T-helper 17 cell (primary cell): ENCODE measurements around the gene RASGEF1B. TPM values are rescaled to one million over a fixed set of nuclear protein-coding genes. Genes with fewer than 3 reads are reported as not detected.

Source experiments
- ATAC-seq: fragments of 150-1000 bp; cut with Tn5 transposase; 2 replicates; pipeline ENCODE4 v1.10.0; 2021; ENCODE audit warnings: mild to moderate bottlenecking, moderate library complexity
- DNase-seq, 3 donors: peaks; one replicate each; pipeline versions ENCODE4 v3.0.0 to v3.0.0-alpha.2; 2020 to 2021
- H3K9me3 ChIP-seq: one replicate; pipeline ENCODE4 v1.7.0; 2013; ENCODE audit warnings: low read length, mild to moderate bottlenecking; ENCODE audit not compliant: control insufficient read depth, poor library complexity, severe bottlenecking
- H3K27ac Mint-ChIP-seq: one replicate; pipeline ENCODE4 v1.8.0; 2022; ENCODE audit warnings: mild to moderate bottlenecking, moderate library complexity, mixed read lengths
- H3K27me3 Mint-ChIP-seq: one replicate; pipeline ENCODE4 v1.8.0; 2022; ENCODE audit warnings: mixed read lengths
- H3K36me3 Mint-ChIP-seq: one replicate; pipeline ENCODE4 v1.8.0; 2022; ENCODE audit warnings: low read depth, mixed read lengths
- H3K4me1 Mint-ChIP-seq: one replicate; pipeline ENCODE4 v1.8.0; 2022; ENCODE audit warnings: mild to moderate bottlenecking, mixed read lengths
- H3K4me3 Mint-ChIP-seq: one replicate; pipeline ENCODE4 v1.8.0; 2022; ENCODE audit warnings: mild to moderate bottlenecking, moderate library complexity, mixed read lengths
- total RNA-seq, 4 donors: library from RNA in 2 of 4; stranded (reverse) in 2 of 4; gene quantifications; one replicate each; pipeline ENCODE4 v1.2.3 and lab custom pipeline; 2022 to 2026

Gene RASGEF1B
- total RNA-seq (10 to 100 TPM; 48.3 to 58.7 TPM), total RNA-seq (lab: John Stamatoyannopoulos, UW) (16.8 to 36.1 reads per million in 2 donors)

DNA sequence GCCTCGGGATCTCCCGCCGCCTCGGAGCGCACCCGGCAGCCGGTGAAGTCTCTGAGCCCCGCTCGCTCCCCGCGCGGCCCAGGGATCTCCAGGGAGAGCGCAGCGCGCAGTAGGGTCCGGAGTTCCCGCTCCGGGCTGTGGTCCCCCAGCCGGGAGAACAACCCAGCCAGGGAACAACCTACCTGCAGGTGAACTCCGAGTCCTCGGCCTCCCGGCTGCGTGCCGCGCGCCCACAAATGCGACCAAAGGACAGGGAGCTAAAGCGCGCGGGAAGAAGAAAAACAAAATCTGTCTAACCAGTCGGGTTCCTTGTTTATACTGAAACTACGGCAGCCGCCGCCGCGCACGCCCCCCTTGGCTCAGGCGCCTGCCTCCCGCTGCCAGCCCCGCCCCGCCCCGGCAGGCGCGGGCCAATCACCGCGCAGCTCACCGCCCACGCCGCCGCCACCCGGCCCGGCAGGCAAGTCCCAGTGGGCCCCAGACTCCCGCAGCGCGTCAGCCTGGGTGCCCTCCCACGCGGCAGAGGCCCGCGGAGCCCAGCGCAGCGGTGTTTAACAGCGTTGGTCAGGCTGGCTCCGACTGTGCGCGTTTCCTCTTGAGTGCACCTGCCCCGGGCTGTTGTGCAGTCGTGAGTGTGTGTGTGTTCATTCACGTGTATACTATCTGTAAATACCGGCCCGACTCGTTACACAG is at the start of gene RASGEF1B:
RASGEF1B (minus strand) TSS at position 320 of the 693 bp plus-strand sequence. CDS start 12,399 bp downstream, outside the sequence.
- Mint-ChIP-seq H3K27me3 (peaks cover 12% of the 10 kb centered on the region), H3K4me3 (peak within 1 kb of the TSS; percentile 99), H3K27ac (peak within 1 kb of the TSS; percentile 97), H3K4me1 (peaks cover 32% of the 10 kb centered on the region), H3K36me3 (peaks cover 4% of the 10 kb centered on the region)
- H3K9me3 ChIP-seq: no peaks in the 10 kb centered on the region
- ATAC-seq (peak; percentile 91), DNase-seq (peak; percentile 87 to 95 (median 92))

DNA sequence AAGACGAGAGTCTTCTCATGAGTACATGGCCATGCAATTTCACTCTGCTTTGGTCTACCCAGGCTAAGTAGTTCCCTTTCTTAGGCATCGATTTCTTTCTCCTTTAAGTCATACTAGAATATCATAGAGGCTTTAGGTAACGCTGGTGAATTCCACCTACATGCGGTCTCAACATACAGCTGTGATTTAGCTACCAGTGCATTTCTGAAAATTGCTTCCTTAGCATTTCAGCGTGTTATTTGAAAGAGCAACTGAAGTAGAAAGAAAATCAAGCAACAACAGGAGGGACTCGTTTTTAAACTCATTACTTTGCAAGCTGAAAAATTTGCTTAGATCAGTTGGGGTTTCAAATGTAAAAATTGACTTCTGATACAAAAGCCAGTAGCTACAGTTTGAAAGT is 48.1 kb upstream of the RASGEF1B start:
- H3K36me3 Mint-ChIP-seq: no peaks in the 10 kb centered on the region
- H3K9me3 ChIP-seq: no peaks in the 10 kb centered on the region
- H3K27me3 Mint-ChIP-seq: no peaks in the 10 kb centered on the region
- H3K4me3 Mint-ChIP-seq: no peak overlapping the region
- no peak for DNase-seq
- H3K27ac Mint-ChIP-seq: no peak overlapping the region
- H3K4me1 Mint-ChIP-seq: peaks cover 3% of the 10 kb centered on the region
- no peak for ATAC-seq

DNA sequence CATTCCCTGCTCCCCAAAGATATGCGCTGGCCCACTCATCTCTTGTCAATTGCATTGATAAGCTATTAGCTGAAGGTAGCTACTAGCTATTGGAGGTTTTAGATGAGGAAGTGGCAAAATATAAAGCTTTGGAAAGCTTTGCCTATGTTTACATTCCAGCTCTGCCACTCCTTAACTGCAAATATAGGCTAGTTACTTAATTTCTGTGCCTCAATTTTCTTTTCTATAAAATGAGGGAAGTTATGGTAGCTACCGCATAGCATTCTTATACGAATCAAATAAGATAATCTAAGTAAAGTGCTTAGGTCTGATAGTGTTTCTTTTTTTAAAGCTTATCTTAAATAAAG is 47.7 kb upstream of the RASGEF1B start:
- ATAC-seq: no peak
- Mint-ChIP-seq H3K4me1 (peaks cover 3% of the 10 kb centered on the region), H3K4me3 (no peak overlapping the region), H3K27me3 (no peaks in the 10 kb centered on the region), H3K27ac (no peak overlapping the region), H3K36me3 (no peaks in the 10 kb centered on the region)
- no peaks in the 10 kb centered on the region for H3K9me3 ChIP-seq
- no peak for DNase-seq

DNA sequence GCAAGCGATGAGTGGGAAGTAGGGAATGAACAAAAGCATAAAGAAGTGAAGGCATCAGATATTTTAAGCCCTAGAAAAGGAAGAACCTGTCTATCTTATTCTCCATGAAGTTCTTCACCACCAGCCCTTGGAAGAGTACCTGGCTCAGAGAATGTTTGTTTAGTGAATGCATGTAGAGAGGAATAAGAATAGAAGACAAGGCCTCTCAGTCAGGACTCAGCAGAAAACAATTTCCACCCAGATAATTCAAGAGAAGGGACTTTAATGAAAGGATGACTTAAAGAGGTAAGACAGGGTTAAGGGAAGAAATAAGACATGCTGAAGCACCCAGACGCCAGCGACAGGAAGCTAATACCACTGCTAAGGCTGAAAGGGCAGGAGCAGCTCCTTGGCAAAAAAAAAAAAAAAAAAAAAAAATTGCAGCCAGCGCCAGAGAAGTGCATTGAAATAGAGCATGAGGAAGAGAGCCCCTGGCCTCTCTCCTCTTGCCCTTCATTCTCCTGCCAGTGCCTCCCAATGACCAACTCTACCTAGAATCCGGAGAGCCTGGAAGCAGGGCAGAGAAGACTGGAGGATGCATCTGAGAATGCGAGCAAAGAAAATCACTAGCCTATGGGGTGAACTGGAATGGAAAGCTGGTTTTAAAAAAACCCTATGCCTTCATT is 47.2 kb upstream of the RASGEF1B start:
- no peak for DNase-seq
- ATAC-seq: no peak
- H3K9me3 ChIP-seq: no peaks in the 10 kb centered on the region
- Mint-ChIP-seq H3K4me3 (no peak overlapping the region), H3K27me3 (no peaks in the 10 kb centered on the region), H3K36me3 (no peaks in the 10 kb centered on the region), H3K27ac (no peak overlapping the region), H3K4me1 (peaks cover 3% of the 10 kb centered on the region)

DNA sequence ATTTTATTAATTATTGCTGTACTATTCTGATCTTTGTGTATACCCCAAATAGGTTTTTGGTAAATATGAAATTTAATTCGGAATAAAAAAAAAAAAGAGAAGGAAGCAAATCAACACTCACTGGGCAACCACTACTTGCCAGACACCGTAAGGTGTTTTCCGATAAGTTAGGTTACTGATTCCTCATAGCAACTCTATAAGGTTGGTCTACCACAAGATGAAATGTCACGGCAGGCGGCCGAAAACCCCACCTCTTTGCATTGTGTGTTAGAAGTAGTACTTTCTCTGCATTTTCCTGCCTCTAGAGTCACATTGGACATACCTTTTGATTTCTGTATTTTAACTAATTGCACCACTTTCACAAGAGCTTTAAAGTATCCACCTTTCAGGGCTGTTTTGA is 44.5 kb upstream of the RASGEF1B start:
- H3K36me3 Mint-ChIP-seq: no peaks in the 10 kb centered on the region
- ATAC-seq (no peak), DNase-seq (no peak)
- H3K9me3 ChIP-seq: no peaks in the 10 kb centered on the region
- peaks cover 8% of the 10 kb centered on the region for H3K4me1 Mint-ChIP-seq
- no peak overlapping the region for H3K4me3 Mint-ChIP-seq
- H3K27ac Mint-ChIP-seq: no peak overlapping the region
- H3K27me3 Mint-ChIP-seq: no peaks in the 10 kb centered on the region

DNA sequence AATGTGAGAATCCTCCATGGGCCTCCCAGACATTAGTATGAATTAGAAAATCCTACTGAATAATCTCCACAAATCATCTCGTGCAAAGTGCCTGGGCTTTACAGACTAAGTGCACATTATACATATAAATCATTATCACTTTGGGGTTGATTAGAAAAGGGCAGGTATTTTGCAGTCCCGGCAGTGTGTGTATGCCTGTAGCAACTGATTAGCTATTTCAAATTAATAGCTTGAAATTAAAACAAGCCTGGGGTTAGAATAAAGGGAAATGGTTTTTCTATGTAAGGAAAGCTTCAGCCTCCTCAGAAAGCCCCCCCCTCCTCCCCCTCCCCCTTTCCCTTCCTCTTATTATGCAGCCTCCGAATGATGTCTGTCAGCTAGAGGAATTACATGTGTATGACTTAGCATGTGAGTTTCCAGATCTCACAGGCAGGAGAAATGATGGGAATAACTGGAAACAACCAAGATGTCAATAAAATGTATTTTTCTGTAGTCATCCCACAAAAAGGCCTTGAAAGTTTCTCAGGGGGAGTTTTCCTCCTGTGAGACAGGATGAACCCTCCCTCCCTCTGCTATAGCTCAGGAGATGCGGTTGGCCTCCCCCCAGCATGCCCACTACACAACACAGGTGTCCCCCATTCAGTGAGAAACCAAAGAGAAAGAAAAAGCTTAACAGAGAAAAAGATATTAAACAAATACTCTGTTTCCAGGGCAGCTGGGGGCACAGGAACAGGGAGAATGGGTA is 41.2 kb upstream of the RASGEF1B start:
- no peak for ATAC-seq
- no peak for DNase-seq

DNA sequence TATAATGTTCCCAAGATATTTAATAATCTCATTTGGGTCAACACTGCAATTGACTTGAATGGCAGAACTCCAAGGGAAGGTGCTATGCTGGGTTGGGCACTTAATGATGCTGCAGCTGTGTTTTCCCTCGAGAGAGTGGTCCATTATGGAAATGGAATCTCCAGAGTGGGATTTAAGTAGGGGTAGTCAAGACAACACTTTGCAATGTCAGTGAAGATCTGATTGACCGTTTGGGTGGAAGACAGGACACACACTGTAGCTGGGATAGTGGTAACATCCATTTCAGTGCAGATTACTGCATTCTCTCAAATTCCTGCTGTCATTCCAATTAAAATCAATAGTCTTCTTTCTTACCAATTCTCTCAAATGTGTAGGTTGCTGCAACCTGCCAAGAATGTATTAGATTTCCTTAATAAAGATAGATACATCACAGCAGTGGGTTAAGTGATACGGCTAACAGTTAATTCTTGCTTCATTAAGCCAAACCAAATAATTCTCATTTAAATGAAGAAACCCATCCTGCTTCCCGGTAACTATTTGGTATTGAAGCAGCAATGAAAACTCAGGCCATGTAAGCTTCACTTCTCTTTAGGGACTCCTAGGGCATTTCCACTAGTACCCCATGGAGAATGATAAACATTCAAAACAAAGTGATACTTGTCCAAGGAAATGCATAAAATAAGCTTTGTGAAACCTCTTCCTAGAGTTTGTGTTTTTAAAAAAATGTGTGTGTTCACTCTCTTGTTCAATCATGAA is 40.5 kb upstream of the RASGEF1B start:
- Mint-ChIP-seq H3K4me3 (no peak overlapping the region), H3K27ac (no peak overlapping the region), H3K36me3 (no peaks in the 10 kb centered on the region), H3K27me3 (peaks cover 6% of the 10 kb centered on the region), H3K4me1 (peaks cover 7% of the 10 kb centered on the region)
- DNase-seq (no peak), ATAC-seq (no peak)
- no peaks in the 10 kb centered on the region for H3K9me3 ChIP-seq

More for the DNA sequence above, 41.2 kb upstream of the RASGEF1B start:
- Mint-ChIP-seq H3K27me3 (peaks cover 6% of the 10 kb centered on the region), H3K36me3 (no peaks in the 10 kb centered on the region), H3K4me3 (no peak overlapping the region), H3K27ac (no peak overlapping the region), H3K4me1 (peaks cover 7% of the 10 kb centered on the region)
- H3K9me3 ChIP-seq: no peaks in the 10 kb centered on the region

DNA sequence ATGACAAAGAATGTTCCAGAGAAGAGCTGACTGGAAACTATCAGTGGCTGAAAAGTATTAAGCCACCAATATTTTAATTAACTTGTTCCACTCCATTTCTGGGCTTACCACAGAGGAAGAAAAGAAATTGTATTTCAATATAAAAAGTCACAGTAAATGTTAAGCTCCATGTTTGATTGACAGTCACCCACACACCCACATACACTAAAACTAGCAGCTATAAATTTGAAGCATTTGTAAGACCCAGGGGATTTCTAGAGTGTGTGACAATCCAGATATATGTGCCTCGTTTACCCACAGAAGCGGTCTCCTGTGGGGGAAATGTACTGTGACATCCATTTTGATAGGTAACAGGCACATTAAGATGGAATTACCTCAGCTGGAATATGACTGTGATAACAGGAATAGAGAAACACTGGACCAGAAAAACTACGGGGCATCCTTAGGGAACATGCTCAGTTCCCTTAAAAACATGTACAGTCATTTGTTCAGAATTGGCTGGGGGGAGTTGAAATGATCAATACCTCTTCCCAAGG is 39.0 kb upstream of the RASGEF1B start:
- H3K36me3 Mint-ChIP-seq: no peaks in the 10 kb centered on the region
- H3K27ac Mint-ChIP-seq: no peak overlapping the region
- no peak for DNase-seq

DNA sequence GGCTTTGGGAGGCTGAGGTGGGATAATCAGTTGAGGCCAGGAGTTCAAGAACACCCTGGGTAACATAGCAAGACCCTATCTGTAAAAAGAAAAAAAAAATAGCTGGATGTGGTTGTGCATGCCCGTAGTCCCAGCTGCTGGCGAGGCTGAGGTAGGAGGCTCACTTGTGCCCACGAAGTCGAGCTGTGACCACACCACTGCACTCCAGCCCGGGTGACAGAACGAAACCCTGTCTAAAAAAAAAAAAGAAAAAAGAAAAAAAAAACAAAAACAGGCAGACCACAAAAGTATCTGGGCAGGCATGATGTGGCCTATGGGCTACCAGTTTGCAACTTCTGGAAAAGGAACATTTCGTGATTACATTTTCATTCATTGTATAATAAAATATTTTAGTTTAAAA is 38.1 kb upstream of the RASGEF1B start:
- Mint-ChIP-seq H3K4me3 (no peak overlapping the region), H3K4me1 (peaks cover 21% of the 10 kb centered on the region), H3K27ac (no peak overlapping the region), H3K36me3 (no peaks in the 10 kb centered on the region), H3K27me3 (peaks cover 6% of the 10 kb centered on the region)
- no peaks in the 10 kb centered on the region for H3K9me3 ChIP-seq
- ATAC-seq (no peak), DNase-seq (no peak)

More for the DNA sequence above, 39.0 kb upstream of the RASGEF1B start:
- peaks cover 6% of the 10 kb centered on the region for H3K27me3 Mint-ChIP-seq
- peaks cover 13% of the 10 kb centered on the region for H3K4me1 Mint-ChIP-seq
- H3K4me3 Mint-ChIP-seq: no peak overlapping the region
- no peaks in the 10 kb centered on the region for H3K9me3 ChIP-seq
- ATAC-seq: no peak

DNA sequence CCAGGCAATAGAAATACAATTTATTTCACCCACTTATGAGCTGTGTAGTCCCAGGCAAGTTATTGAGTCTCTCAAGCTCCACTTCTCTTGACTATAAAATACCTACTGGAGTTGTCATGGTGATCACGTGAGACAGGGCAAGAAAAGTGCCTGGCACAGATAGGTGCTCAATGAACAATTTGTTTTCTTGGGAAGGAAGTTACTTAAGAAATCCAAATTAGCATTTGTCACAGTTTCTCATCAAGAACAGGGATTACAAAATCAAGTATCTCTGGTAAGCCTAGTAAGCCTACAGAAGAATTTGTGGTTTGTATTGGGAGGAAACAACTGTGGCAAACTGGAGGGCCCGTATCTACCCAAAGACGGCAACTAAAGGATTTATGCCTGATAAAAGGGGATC is 37.5 kb upstream of the RASGEF1B start:
- Mint-ChIP-seq H3K4me1 (peaks cover 24% of the 10 kb centered on the region), H3K27me3 (peaks cover 6% of the 10 kb centered on the region), H3K27ac (no peak overlapping the region), H3K36me3 (no peaks in the 10 kb centered on the region), H3K4me3 (no peak overlapping the region)
- ATAC-seq: no peak
- H3K9me3 ChIP-seq: no peaks in the 10 kb centered on the region
- no peak for DNase-seq

DNA sequence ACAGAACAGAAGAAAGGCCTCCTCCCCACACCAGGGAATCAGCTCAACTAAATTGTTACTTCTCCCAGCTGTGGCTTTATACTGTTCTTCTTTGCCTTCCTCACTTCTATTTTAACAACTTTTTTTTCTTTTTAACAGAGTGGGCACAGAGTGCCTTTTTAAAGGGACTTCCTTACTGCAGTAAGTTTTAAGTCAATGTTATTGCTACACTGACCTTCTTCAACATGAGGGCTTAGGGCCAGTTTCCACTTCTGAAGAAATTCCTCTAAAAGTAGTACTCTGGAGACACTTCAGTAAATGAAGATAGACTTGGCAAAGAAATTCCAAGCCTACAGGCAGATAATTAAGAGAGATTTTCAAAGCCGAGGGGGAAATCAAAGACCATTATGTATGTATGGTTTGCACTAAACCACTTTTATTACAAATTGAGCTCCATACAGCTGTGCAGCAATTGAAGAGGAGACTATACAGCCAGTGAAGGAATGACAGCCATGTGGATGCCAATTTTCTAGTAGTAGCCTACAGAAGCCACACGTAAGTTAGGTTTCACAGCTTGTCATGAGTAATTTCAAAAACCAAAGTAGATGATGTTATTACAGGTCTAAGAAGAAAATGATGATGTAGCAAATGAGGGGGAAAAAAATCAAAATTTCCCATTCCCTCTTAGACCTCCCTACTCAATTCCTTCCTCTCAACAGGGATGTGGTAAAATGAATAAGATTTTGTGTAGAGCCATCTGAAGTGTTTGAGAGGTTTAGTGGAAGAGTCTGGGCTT is 36.9 kb upstream of the RASGEF1B start:
- Mint-ChIP-seq H3K4me3 (no peak overlapping the region), H3K27me3 (peaks cover 6% of the 10 kb centered on the region), H3K4me1 (peaks cover 25% of the 10 kb centered on the region), H3K27ac (no peak overlapping the region), H3K36me3 (no peaks in the 10 kb centered on the region)
- H3K9me3 ChIP-seq: no peaks in the 10 kb centered on the region
- ATAC-seq (no peak), DNase-seq (no peak)

DNA sequence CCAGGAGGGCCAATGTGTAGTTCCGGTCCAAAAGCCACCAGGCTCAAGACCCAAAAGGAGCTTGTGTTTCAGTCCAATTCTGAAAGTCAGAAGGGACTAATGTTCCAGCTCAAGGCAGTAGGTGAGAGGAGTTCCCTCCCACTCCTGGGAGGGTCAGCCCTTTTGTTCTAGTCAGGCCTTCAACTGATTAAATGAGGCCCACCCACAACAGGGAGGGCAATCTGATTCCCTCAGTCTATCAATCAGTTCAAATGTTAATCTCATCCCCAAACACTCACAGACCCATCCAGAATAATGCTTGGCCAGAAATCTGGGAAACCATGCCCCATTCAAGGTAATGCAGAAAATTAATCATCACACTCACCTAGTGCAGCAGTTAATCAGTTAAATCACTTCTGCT is 35.8 kb upstream of the RASGEF1B start:
- DNase-seq (no peak), ATAC-seq (no peak)
- Mint-ChIP-seq H3K27me3 (peaks cover 6% of the 10 kb centered on the region), H3K4me1 (peaks cover 23% of the 10 kb centered on the region), H3K36me3 (no peaks in the 10 kb centered on the region), H3K4me3 (no peak overlapping the region), H3K27ac (no peak overlapping the region)
- no peaks in the 10 kb centered on the region for H3K9me3 ChIP-seq
